ENCODE data around the gene BBS2.

DNA sequence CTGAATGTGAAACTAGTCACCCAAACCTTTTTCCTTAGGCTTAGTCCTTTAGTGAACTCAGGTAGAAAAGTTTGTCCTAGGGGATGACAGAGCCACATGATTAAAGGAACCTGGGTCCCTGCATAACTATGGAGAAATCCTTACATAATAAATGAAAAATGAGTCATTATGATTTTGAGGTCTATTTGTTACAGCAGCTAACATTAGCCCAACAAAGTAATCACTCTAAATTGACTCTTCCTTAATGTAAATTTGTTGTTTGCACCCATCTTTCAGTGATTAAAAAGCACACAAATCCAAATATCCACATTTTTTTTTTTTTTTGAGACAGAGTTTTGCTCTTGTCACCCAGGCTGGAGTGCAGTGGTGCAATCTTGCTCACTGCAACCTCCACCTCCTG lies 36.4 kb downstream of the BBS2 start:
- TF ChIP-seq TARDBP (IDR thresholded peaks at IDR 0.05) (no peak), L3MBTL2 (conservative IDR thresholded peaks at IDR 0.05) (no peak), FOXA1 (IDR thresholded peaks at IDR 0.05) (no peak), BHLHE40 (IDR thresholded peaks at IDR 0.05; ENCODE audit: borderline replicate concordance) (no peak), SUZ12 (IDR thresholded peaks at IDR 0.05) (no peak), CTBP1 (IDR thresholded peaks at IDR 0.05; ENCODE audit: borderline replicate concordance) (no peak), FOXM1 (IDR thresholded peaks at IDR 0.05; ENCODE audit: borderline replicate concordance) (no peak), ARNT (IDR thresholded peaks at IDR 0.05) (no peak), NFRKB (IDR thresholded peaks at IDR 0.05) (no peak), ZNF384 (IDR thresholded peaks at IDR 0.05) (no peak), FOXK2 (IDR thresholded peaks at IDR 0.05) (no peak), ELF4 (IDR thresholded peaks at IDR 0.05) (no peak), SP1 (IDR thresholded peaks at IDR 0.05) (no peak)

All from HEK293T (cell line).